ENCODE measurements around the gene SEMA4B. TPM values are rescaled to one million over a fixed set of nuclear protein-coding genes. Genes with fewer than 3 reads are reported as not detected.

SEMA4B gene
- total and polyA plus RNA-seq, 9 of the 15 experiments (the other 6 are each of a cell fraction or from before 2014, with no cell fraction given), result 1.3 to 33.6 (median 11.0) TPM

DNA sequence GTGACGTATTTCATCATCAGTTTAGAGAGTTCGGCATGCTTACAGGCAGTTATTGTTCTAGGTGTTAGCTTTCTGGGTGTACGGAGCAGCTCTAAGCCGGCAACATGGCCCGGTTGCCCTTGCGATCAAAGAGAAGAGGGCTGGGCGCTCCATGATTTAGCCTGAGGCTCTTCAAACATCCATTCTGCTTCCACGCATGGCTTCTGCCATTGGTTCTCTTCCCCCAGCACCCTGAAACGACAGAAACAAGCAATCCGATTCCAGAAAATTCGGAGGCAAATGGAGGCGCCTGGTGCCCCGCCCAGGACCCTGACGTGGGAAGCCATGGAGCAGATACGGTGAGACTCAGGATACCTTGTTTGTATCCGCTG is 64.9 kb downstream of the SEMA4B start (continued):
- TF ChIP-seq ZNF263 (CRISPR knock-in tag; IDR thresholded peaks at IDR 0.05; ENCODE audit: borderline replicate concordance), result peak; percentile 55; the same call in 1 of the 2 replicates
- no peak for TF ChIP-seq ZNF785 (CRISPR knock-in tag; IDR thresholded peaks at IDR 0.05)
- TF ChIP-seq POU5F1 (IDR thresholded peaks at IDR 0.05; ENCODE audit: borderline replicate concordance, low read depth, low read length, partially characterized antibody), result no peak
- TF ChIP-seq CCNT2 (IDR thresholded peaks at IDR 0.05; ENCODE audit: borderline replicate concordance, extremely low read depth, insufficient read length, low read depth, low read length), result no peak
- no peak for TF ChIP-seq EP300 (IDR thresholded peaks at IDR 0.05; ENCODE audit: low read length)
- TF ChIP-seq RNF2 (IDR thresholded peaks at IDR 0.05), result no peak
- no peak for TF ChIP-seq ZNF518B (CRISPR knock-in tag; IDR thresholded peaks at IDR 0.05)
- no peak for TF ChIP-seq PHF20 (IDR thresholded peaks at IDR 0.05; ENCODE audit: partially characterized antibody)
- no peak for TF ChIP-seq ZNF280A (IDR thresholded peaks at IDR 0.05; ENCODE audit: low read depth, partially characterized antibody)
- no peak for TF ChIP-seq GTF3C2 (IDR thresholded peaks at IDR 0.05; ENCODE audit: borderline replicate concordance, extremely low read depth, insufficient read length)
- TF ChIP-seq ZNF444 (CRISPR knock-in tag; IDR thresholded peaks at IDR 0.05), result no peak
- TF ChIP-seq MAFG (tag; conservative IDR thresholded peaks at IDR 0.05), result no peak
- TF ChIP-seq, protein P1, sequence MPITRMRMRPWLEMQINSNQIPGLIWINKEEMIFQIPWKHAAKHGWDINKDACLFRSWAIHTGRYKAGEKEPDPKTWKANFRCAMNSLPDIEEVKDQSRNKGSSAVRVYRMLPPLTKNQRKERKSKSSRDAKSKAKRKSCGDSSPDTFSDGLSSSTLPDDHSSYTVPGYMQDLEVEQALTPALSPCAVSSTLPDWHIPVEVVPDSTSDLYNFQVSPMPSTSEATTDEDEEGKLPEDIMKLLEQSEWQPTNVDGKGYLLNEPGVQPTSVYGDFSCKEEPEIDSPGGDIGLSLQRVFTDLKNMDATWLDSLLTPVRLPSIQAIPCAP (CRISPR knock-in tag; IDR thresholded peaks at IDR 0.05; ENCODE audit: borderline replicate concordance), result no peak
- no peak for TF ChIP-seq ZNF445 (CRISPR knock-in tag; IDR thresholded peaks at IDR 0.05; ENCODE audit: low read depth)
- no peak for TF ChIP-seq POLR2H (tag; IDR thresholded peaks at IDR 0.05; ENCODE audit: low read depth)
- TF ChIP-seq NR2F6 (CRISPR knock-in tag; IDR thresholded peaks at IDR 0.05), result no peak
- no peak for TF ChIP-seq RNF219 (CRISPR knock-in tag; IDR thresholded peaks at IDR 0.05)
- no peak for TF ChIP-seq MCM2 (IDR thresholded peaks at IDR 0.05; ENCODE audit: low read depth)
